Measurements from ENCODE around the gene TTLL1.
"Not testable (repeated sequence)": the region's sequence is repeated elsewhere in the genome, so short reads cannot be mapped to it uniquely, and the experiment has no call there.

TTLL1 gene

DNA sequence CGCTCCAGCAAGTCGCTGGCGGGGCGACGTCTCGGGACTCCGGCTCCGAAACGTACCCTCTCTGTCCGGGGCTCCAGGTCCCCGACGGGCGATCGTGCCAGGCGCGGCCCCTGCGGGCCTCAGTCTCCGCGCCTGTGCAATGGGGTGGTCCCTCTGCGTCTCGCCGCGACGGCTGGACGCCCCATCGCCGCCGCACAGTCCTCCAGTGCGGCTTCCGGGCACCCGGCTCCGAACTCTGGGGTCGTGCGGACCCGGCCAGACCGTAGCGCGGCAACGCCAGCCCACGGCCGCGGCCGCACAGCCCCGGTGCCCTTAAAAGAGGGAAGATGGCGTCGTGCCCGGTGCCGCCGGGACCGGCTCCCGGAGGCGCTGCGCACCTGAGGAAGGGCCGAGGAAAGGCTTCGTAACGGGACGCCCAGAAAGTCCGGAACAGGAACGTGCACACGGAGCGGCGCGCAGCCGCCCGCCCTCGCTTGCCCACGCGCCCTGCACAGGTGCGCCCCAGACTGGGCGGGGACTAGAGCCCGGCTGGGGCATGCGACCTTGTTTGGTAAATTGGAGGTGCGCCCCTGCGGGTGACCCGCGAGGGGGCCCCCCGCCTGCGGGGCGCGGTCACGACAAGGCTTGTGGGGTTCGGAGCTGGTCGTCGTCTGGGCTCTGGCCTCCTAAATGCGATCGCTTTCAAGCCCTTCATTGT, 21.9 kb upstream of the TTLL1 start:
- ChIA-PET POLR2A (no interaction called here), CTCF (interaction anchor here (0.7 to 1.5 kb wide), 3 partner anchors 10 to 291 kb away, joined by 3 to 4 read pairs (median 3); no protein-coding TSS in a partner anchor)
- no peak for DNase-seq (ENCODE audit: low read depth, low spot score)
- TF ChIP-seq, protein P1, sequence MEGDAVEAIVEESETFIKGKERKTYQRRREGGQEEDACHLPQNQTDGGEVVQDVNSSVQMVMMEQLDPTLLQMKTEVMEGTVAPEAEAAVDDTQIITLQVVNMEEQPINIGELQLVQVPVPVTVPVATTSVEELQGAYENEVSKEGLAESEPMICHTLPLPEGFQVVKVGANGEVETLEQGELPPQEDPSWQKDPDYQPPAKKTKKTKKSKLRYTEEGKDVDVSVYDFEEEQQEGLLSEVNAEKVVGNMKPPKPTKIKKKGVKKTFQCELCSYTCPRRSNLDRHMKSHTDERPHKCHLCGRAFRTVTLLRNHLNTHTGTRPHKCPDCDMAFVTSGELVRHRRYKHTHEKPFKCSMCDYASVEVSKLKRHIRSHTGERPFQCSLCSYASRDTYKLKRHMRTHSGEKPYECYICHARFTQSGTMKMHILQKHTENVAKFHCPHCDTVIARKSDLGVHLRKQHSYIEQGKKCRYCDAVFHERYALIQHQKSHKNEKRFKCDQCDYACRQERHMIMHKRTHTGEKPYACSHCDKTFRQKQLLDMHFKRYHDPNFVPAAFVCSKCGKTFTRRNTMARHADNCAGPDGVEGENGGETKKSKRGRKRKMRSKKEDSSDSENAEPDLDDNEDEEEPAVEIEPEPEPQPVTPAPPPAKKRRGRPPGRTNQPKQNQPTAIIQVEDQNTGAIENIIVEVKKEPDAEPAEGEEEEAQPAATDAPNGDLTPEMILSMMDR (IDR thresholded peaks at IDR 0.05; ENCODE audit: insufficient read depth, low read length, missing control alignments), result no peak
- H3K4me3 ChIP-seq (ENCODE audit: low read depth, low read length), result peak overlapping the region; percentile 45

DNA sequence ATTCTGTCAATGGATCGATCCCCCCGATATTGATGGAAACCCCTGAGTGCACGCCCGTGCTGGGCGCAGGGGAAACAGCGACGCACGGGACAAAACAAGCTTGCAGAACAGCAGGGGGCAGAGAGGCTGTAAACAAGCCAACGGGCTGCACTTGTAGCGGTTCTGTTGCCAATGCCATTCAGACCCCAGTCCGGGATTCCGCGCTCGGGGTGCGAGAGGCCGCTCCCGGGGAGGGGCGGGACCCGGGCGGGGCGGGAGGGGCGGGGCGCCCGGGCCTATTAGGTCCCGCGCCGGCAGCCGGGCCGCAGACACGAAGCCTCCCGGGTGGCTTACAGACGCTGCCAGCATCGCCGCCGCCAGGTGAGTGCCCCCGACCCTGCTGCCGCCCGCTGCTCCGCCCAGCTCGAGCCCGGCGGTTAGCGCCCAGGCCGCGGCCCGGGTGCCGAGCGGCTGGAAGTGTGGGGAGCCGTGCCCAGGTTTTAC, 21.3 kb upstream of the TTLL1 start, which contains the start of gene BIK:
Gene BIK (plus strand): TSS at position 307 of the 483 bp plus-strand sequence. CDS start 13,273 bp downstream, outside the sequence.
- ChIA-PET POLR2A (no interaction called here), CTCF (interaction anchor here (0.7 to 1.5 kb wide), 3 partner anchors 9 to 290 kb away, joined by 3 to 4 read pairs (median 3); no protein-coding TSS in a partner anchor)
- H3K4me3 ChIP-seq (ENCODE audit: low read depth, low read length), result peak within 1 kb of the TSS; percentile 45
- no peak for DNase-seq (ENCODE audit: low read depth, low spot score)
- TF ChIP-seq, protein P1 (IDR thresholded peaks at IDR 0.05; ENCODE audit: insufficient read depth, low read length, missing control alignments), result peak; percentile 27

DNA sequence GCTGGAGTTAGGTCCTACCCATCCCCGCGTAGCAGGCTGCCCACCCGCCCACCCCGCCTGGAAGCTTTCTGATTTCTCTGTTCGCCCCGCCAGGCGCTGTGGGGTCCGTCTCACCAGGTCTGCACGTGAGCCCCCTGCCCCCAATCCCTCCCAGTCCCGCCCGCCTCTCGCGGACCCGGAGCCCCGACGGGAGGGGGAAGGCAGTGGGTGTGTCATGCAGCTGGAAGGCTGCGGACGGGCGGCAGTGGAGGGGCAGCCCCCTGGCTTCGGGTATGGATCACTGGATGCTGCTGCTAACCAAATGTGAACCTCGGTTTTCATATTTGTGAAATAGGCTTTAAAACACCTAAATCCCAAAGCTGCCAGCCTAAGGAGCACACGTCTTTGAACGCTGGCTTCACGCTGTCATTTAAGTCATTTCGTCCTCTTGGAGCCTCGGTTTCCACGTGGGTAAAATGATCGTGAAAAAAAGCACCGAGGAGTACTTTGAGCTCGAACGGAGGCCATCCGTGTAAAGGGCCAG, 20.8 kb upstream of the TTLL1 start:
- ChIA-PET POLR2A (no interaction called here), CTCF (interaction anchor here (0.7 to 1.2 kb wide), 3 partner anchors 20 to 290 kb away, joined by 3 to 5 read pairs (median 4); no protein-coding TSS in a partner anchor)
- no peak for DNase-seq (ENCODE audit: low read depth, low spot score)
- peak overlapping the region; percentile 41 for H3K4me3 ChIP-seq (ENCODE audit: low read depth, low read length)
- TF ChIP-seq, protein P1 (IDR thresholded peaks at IDR 0.05; ENCODE audit: insufficient read depth, low read length, missing control alignments), result no peak

DNA sequence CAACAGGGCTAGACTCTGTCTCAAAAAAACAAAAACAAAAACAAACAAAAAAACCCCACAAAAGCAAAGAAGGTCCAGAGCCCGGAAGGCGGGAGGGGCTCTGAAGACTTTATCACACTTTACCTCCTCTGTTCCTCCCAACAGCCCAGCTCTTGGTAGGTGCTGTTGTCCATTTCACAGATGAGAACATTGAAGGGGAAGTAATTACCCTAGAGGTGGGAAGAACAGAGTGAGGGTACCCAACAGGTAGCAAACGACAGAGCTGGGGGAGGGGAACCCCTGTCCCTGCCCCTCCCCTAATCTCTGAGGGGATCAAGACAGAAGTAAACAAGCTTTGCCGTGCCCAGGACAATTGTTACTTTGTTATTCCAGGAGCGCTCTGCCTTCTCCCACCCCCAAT, 20.3 kb upstream of the TTLL1 start:
- no peak overlapping the region for H3K4me3 ChIP-seq (ENCODE audit: low read depth, low read length)
- TF ChIP-seq, protein P1 (IDR thresholded peaks at IDR 0.05; ENCODE audit: insufficient read depth, low read length, missing control alignments), result no peak
- POLR2A ChIA-PET, result no interaction called here
- no peak for DNase-seq (ENCODE audit: low read depth, low spot score)
- CTCF ChIA-PET, result interaction anchor here (1.1 to 1.2 kb wide), 2 partner anchors 19 to 289 kb away, joined by 3 to 5 read pairs; no protein-coding TSS in a partner anchor

DNA sequence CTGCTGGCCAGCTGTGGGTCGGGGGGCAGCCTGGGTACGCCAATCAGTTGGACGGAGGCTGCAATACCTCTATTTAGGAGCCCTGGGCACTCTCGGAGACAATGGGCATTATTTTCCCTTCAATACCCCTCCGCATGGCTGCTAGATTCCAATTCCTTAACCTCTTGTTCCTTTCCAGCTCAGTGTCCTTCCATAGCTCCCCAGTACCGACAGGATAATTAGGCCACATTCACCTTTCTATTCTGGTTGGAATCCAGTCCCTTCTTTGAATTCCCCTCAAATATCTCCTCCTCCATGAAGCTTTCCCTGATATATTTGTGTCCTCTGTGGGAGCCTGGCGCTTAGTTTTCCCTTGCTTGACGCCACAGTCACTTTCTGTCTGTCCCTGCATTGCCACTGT, 17.1 kb upstream of the TTLL1 start:
- ChIA-PET POLR2A (no interaction called here), CTCF (interaction anchor here (0.6 to 1.5 kb wide), 2 partner anchors 16 to 280 kb away, joined by 3 to 4 read pairs; no protein-coding TSS in a partner anchor)

DNA sequence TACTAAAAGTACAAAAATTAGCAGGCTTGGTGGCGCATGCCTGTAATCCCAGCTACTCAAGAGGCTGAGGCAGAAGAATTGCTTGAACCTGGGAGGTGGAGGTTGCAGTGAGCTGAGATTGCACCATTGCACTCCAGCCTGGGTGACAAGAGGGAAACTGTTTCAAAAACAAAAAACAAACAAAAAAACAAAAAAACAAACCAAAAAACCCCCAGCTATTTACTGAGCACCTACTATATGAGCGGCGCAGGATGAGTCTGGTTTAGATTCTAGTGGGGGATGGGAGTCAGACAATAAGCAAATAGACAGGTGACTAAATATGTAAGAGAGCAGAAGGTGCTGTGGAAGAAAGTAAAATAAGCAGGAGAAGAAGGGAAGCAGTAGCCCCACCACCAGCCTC, 15.8 kb upstream of the TTLL1 start:
- DNase-seq (ENCODE audit: low read depth, low spot score); H3K4me3 ChIP-seq (ENCODE audit: low read depth, low read length); POLR2A ChIA-PET: not testable (repeated sequence)
- CTCF ChIA-PET, result interaction anchor here (1.3 kb wide), 1 partner anchor 13 kb away, joined by 6 read pairs; no protein-coding TSS in a partner anchor

More for the DNA sequence above, 17.1 kb upstream of the TTLL1 start:
- H3K4me3 ChIP-seq (ENCODE audit: low read depth, low read length), result no peak overlapping the region
- DNase-seq (ENCODE audit: low read depth, low spot score), result no peak
- TF ChIP-seq, protein P1 (IDR thresholded peaks at IDR 0.05; ENCODE audit: insufficient read depth, low read length, missing control alignments), result no peak

DNA sequence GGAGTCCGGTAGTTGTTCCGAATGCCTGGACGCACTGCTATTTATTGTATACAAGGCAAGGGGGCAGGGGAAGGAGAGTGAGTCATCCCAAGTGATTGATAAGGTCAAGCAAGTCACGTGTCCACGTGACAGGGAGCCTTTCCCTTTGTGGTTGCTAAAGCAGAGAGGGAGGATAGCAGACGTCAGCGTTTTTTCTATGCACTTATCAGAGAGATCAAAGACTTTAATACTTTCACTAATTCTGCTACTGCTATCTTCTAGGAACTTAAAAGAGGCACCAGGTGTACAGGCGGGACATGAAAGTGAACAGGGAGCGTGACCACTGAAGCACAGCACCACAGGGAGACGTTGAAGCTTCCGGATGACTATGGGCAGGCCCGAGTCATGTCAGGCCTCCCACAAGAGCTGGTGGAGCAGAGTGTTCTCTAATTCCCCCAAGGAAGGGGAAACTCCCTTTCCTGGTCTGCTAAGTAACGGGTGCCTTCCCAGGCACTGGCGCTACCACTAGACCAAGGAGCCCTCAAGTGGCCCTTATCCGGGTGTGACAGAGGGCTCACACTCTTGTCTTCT, 14.9 kb upstream of the TTLL1 start:
- CTCF ChIA-PET, result interaction anchor here (1.3 kb wide), 1 partner anchor 12 kb away, joined by 6 read pairs; no protein-coding TSS in a partner anchor
- H3K4me3 ChIP-seq (ENCODE audit: low read depth, low read length); POLR2A ChIA-PET; DNase-seq (ENCODE audit: low read depth, low spot score): not testable (repeated sequence)

All from AG04449 (cell line).